Natural killer cell (primary cell): ENCODE measurements around the gene DNAH3. TPM values are rescaled to one million over a fixed set of nuclear protein-coding genes. Genes with fewer than 3 reads are reported as not detected.

ENCODE experiments used
- ATAC-seq, 3 donors: fragments of 150-1000 bp in 2 of 3; fragments of 200-7000 bp in 1 of 3; cut with Tn5 transposase; 1 replicate in 1 of 3; 2 replicates in 2 of 3; pipeline ENCODE4 v1.10.0; 2021; ENCODE audit warnings: mild to moderate bottlenecking in 2 of 3, moderate library complexity in 2 of 3
- DNase-seq, 2 donors: peaks; one replicate each; pipeline versions ENCODE4 v3.0.0 to v3.0.0-alpha.2; 2013 to 2021; ENCODE audit warnings: mixed read lengths in 1 of 2
- H3K27ac ChIP-seq: one replicate; pipeline ENCODE4 v1.5.1; 2013; ENCODE audit warnings: mild to moderate bottlenecking, low read length
- H3K27me3 ChIP-seq: one replicate; pipeline ENCODE4 v1.6.1; 2013; ENCODE audit warnings: low read length; ENCODE audit not compliant: control insufficient read depth, insufficient read depth
- H3K36me3 ChIP-seq: one replicate; pipeline ENCODE4 v1.6.1; 2013; ENCODE audit warnings: low read length; ENCODE audit not compliant: control insufficient read depth, insufficient read depth
- H3K4me1 ChIP-seq: one replicate; pipeline ENCODE4 v1.6.1; 2013; ENCODE audit warnings: low read length; ENCODE audit not compliant: control insufficient read depth, insufficient read depth
- H3K4me3 ChIP-seq: one replicate; pipeline ENCODE4 v1.5.1; 2013; ENCODE audit warnings: low read length
- H3K9me3 ChIP-seq: one replicate; pipeline ENCODE4 v1.6.1; 2013; ENCODE audit warnings: low read length; ENCODE audit not compliant: control insufficient read depth, insufficient read depth
- H3K27ac Mint-ChIP-seq, 2 donors: one replicate each; pipeline ENCODE4 v1.8.0; 2022; ENCODE audit warnings: mild to moderate bottlenecking in 2 of 2, mixed read lengths in 2 of 2, moderate library complexity in 1 of 2
- H3K27me3 Mint-ChIP-seq, 2 donors: one replicate each; pipeline ENCODE4 v1.8.0; 2022; ENCODE audit warnings: low read depth in 2 of 2, mixed read lengths in 2 of 2
- H3K36me3 Mint-ChIP-seq: one replicate; pipeline ENCODE4 v1.8.0; 2022; ENCODE audit warnings: mixed read lengths
- H3K4me1 Mint-ChIP-seq, 2 donors: one replicate each; pipeline ENCODE4 v1.8.0; 2022; ENCODE audit warnings: mixed read lengths in 2 of 2
- H3K4me3 Mint-ChIP-seq: one replicate; pipeline ENCODE4 v1.8.0; 2022; ENCODE audit warnings: mild to moderate bottlenecking, moderate library complexity, mixed read lengths
- H3K9me3 Mint-ChIP-seq, 2 donors: one replicate each; pipeline ENCODE4 v1.8.0; 2022; ENCODE audit warnings: mixed read lengths in 2 of 2
- WGBS: methylation state at CpG from one replicate; pipeline ENCODE4 v1.1.7; 2013; ENCODE audit warnings: missing lambda C conversion rate; ENCODE audit not compliant: insufficient coverage; 5-methylcytosine and 5-hydroxymethylcytosine counted together
- intact Hi-C: fragments of 100-400 bp; cut with micrococcal nuclease; formaldehyde crosslinking; loops from one replicate; pipeline ENCODE4 v1.14.2; 2022
- total RNA-seq, 4 donors: library from RNA; stranded (reverse); fragments of 120-200 nt in 1 of 4; gene quantifications; one replicate each; pipeline versions ENCODE4 v1.2.3 to v1.2.4, GENCODE V29; 2013 to 2022
- TF ChIP-seq, protein P1 (sequence below): fragments of 200-600 bp; IDR thresholded peaks from one replicate; pipeline ENCODE4 v1.8.0; 2022; ENCODE audit warnings: antibody characterized with exemption

The DNAH3 gene
- total RNA-seq, 3 donors from 2014 or later (not counting 1 experiment from before 2014, with no cell fraction given), result not detected

DNA sequence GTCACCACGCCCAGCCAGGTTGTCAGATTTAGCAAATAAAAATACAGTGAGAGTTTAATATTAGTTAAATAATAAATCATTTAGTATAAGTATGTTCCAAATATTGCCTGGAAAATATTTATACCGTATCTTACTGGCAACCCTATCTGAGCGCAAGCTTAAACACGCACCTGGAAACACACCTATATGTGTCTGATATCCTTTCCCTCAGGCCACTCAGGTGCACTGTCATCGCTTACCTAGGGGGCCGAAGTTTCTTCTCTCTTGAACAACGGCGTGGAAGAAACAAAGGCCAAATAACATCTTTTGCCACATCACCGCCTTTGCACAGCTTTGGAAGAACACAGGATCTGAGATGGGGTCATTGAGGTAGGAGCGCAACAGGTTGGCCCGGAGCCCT, 196.1 kb downstream of the DNAH3 start:
- Mint-ChIP-seq H3K27me3 (peaks cover 0 to 2% of the 10 kb centered on the region in 2 donors), H3K4me1 (no peaks in the 10 kb centered on the region), H3K36me3 (no peaks in the 10 kb centered on the region), H3K27ac (no peak overlapping the region), H3K4me3 (no peak overlapping the region), H3K9me3 (no peaks in the 10 kb centered on the region)
- no peak overlapping the region for H3K27ac ChIP-seq
- no peak overlapping the region for H3K4me3 ChIP-seq
- WGBS, result 96% methylated on average over 10 of the region's 11 CpGs
- intact Hi-C loops, result no loop called here
- no peaks in the 10 kb centered on the region for H3K9me3 ChIP-seq
- TF ChIP-seq, protein P1, sequence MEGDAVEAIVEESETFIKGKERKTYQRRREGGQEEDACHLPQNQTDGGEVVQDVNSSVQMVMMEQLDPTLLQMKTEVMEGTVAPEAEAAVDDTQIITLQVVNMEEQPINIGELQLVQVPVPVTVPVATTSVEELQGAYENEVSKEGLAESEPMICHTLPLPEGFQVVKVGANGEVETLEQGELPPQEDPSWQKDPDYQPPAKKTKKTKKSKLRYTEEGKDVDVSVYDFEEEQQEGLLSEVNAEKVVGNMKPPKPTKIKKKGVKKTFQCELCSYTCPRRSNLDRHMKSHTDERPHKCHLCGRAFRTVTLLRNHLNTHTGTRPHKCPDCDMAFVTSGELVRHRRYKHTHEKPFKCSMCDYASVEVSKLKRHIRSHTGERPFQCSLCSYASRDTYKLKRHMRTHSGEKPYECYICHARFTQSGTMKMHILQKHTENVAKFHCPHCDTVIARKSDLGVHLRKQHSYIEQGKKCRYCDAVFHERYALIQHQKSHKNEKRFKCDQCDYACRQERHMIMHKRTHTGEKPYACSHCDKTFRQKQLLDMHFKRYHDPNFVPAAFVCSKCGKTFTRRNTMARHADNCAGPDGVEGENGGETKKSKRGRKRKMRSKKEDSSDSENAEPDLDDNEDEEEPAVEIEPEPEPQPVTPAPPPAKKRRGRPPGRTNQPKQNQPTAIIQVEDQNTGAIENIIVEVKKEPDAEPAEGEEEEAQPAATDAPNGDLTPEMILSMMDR, result no peak
- no peaks in the 10 kb centered on the region for H3K4me1 ChIP-seq
- DNase-seq, result no peak
- no peak for ATAC-seq
- no peaks in the 10 kb centered on the region for H3K27me3 ChIP-seq
- H3K36me3 ChIP-seq, result no peaks in the 10 kb centered on the region

DNA sequence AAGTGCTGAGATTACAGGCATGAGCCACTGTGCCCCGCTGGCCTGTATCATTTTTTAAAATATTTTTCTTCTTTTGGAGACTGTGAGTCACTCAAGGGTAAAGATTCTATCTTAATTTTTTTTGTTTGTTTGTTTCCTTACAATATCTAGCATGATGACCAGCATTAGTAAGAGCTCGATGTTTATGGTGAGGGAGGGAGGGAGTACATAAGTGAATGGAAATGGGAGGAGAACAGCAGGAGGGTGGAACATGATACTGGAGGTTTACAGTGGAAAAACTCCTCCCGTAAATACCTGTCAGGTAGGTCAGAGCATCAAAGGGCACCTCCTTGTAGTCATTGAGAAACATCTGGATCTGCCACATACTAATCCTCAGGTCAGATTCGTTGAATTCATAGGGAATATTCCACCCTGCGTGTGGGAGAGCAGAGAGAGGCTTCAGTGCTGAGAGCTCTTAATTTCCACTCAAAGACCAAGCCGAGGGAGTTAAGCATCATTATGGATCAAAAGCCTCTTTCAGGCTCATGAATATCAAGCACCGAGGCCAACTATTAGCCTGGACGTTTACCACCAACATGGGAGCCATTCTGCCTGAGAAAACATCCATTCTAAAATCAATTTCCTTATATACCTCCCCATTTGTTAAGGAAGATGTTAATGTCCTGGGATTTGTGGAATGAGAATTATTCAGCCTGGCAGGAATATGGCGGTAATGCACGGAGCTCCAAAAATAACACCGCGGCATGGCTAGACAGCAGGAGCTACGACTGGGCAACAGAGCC, 198.3 kb downstream of the DNAH3 start:
- Histone ChIP-seq H3K27ac (no peak overlapping the region), H3K27me3 (no peaks in the 10 kb centered on the region), H3K36me3 (no peaks in the 10 kb centered on the region), H3K9me3 (no peaks in the 10 kb centered on the region), H3K4me3 (no peak overlapping the region), H3K4me1 (no peaks in the 10 kb centered on the region)
- DNase-seq (no peak), ATAC-seq (no peak)
- no peaks in the 10 kb centered on the region for H3K4me1 Mint-ChIP-seq
- no peaks in the 10 kb centered on the region for H3K9me3 Mint-ChIP-seq
- intact Hi-C loops, result no loop called here
- no peak overlapping the region for H3K27ac Mint-ChIP-seq
- H3K4me3 Mint-ChIP-seq, result no peak overlapping the region
- no peaks in the 10 kb centered on the region for H3K36me3 Mint-ChIP-seq
- TF ChIP-seq, protein P1, result no peak
- no peaks in the 10 kb centered on the region for H3K27me3 Mint-ChIP-seq
- 90% methylated on average over 13 of the region's 13 CpGs for WGBS

DNA sequence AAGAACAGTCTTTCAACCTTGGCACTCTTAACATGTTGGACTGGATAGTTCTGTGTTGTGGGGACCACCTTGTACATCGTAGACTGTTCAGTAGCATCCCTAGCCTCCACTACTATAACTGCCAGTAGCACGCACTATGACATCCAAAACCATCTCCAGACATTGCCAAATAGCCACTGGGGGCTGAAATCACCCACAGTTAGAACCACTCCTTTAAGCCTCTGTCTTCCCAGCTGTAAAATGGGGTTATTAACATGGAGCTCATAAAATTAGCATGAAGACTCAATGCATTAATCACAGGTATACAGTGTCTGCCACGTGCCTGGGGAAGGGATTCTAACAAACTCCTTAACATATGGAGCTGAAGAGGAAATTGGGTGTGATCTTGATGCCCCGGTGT, 200.4 kb downstream of the DNAH3 start:
- TF ChIP-seq, protein P1, result no peak
- Histone ChIP-seq H3K27ac (no peak overlapping the region), H3K27me3 (no peaks in the 10 kb centered on the region), H3K36me3 (no peaks in the 10 kb centered on the region), H3K4me3 (no peak overlapping the region), H3K4me1 (no peaks in the 10 kb centered on the region), H3K9me3 (no peaks in the 10 kb centered on the region)
- H3K4me1 Mint-ChIP-seq, result no peaks in the 10 kb centered on the region
- H3K36me3 Mint-ChIP-seq, result no peaks in the 10 kb centered on the region
- H3K27ac Mint-ChIP-seq, result no peak overlapping the region
- H3K27me3 Mint-ChIP-seq, result no peaks in the 10 kb centered on the region
- no peak overlapping the region for H3K4me3 Mint-ChIP-seq
- no peaks in the 10 kb centered on the region for H3K9me3 Mint-ChIP-seq
- intact Hi-C loops, result no loop called here
- WGBS, result 77% methylated on average over 3 of the region's 4 CpGs
- ATAC-seq (no peak), DNase-seq (no peak)

DNA sequence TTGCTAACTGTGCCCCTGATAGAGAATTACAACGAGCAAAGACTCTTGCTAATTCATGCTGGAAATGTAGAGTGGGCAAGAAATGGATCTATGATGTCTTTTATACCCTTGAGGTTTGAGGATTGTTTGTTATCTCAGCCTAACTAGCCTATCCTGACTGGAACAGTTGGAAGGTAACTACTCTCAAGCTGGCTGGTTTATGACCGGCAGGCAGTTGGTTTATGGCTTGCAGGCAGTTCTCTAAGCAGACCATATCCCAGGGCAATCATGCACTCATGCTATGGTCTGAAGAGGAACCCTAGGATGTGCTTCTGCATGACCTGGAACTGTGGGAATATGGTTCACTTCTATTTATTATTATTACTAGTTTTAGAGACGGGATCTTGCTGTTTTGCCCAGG, 201.0 kb downstream of the DNAH3 start:
- Mint-ChIP-seq H3K36me3 (no peaks in the 10 kb centered on the region), H3K27ac (no peak overlapping the region), H3K27me3 (no peaks in the 10 kb centered on the region), H3K4me3 (no peak overlapping the region), H3K4me1 (no peaks in the 10 kb centered on the region), H3K9me3 (no peaks in the 10 kb centered on the region)
- TF ChIP-seq, protein P1, result no peak
- no peaks in the 10 kb centered on the region for H3K27me3 ChIP-seq
- no peak overlapping the region for H3K27ac ChIP-seq
- intact Hi-C loops, result loop anchor here (5.0 kb wide), 1 partner anchor 97 kb away; no protein-coding TSS in a partner anchor
- no peak for DNase-seq
- H3K4me1 ChIP-seq, result no peaks in the 10 kb centered on the region
- H3K9me3 ChIP-seq, result no peaks in the 10 kb centered on the region
- H3K36me3 ChIP-seq, result no peaks in the 10 kb centered on the region
- no peak for ATAC-seq
- WGBS, result 90% methylated on average over 3 of the region's 3 CpGs
- H3K4me3 ChIP-seq, result no peak overlapping the region
